ENCODE measurements around the gene ACIN1.
A peak's percentile ranks its signal among the peaks of the same experiment; 100 is the strongest.

The ACIN1 gene

GRCh38 chr14:23056956-23057756, 37.8 kb downstream of the ACIN1 start, which contains the start of gene CDH24:
CDH24 (minus strand) TSS chr14:23057520; CDS start chr14:23055733, 1,787 bp downstream.
- peak; percentile 91 for DNase-seq (ENCODE audit: low spot score)

DNA sequence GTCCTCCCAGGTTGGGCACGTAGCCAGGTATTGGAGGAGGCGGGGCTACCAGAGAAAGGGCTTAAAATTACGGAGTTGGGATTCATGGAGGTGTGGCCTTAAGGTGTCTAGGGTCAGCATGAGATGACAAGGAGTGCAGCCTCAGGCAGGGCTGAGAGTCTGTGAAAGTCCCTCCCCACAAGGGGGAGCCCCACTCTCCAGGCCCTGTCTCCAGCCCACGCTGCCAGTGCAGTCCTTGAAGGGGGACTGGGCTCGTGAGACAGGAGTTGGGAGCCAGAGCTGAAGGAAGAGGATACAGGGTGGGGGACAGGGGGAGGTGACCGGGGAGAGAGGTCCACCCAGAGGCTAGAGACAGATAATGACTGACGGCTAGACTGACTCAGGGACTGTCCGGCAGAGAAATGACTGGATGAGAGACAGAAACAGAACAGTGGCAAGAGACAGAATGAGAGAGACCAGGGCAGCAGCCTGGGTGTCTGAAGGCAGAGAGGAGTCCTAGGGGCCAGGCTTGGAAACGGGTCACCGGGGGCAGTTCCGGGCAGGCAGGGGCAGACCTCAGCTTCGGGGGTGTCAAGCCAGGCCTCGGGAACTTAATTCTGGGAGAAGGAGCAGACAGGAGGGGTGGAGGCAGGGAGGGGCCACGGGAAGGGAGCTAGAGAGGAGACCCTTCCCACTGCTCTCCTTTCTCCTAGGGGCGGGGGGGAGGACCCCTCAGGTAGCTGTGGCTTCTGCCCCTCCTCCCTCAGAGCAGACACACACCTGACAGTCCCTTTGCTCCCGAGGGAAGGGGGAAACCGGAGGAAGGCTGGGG, 38.6 kb downstream of the ACIN1 start:
- DNase-seq (ENCODE audit: low spot score), result peak; percentile 90

DNA sequence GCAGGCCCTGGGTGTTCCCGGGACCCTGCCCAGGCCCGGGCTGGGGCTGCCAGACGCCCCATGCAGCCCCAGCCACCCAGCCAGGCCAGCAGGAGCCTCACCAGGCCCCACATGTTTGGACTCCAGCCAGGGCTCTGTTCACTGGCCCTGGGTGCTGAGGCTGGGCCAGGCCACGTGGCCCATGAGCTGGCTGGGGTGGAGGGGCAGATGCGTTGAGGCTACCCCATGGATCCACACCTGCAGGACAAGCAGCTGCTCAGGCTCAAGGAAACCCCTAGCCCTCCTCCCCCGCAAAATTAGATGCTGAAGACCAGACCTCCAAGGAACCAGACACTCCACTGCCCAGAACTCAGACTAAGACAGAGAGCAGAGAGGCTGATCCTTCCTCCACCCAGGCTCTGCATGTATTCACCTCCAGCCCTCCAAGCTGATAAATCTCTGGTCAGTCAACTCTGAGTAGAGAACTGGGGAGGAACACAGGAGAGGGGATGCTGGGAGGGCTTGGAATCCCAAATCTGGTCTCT, 39.3 kb downstream of the ACIN1 start:
- DNase-seq (ENCODE audit: low spot score), result peak; percentile 47

GRCh38 chr14:23055147-23055550, 39.8 kb downstream of the ACIN1 start:
- DNase-seq (ENCODE audit: low spot score), result no peak

GRCh38 chr14:23054000-23054811, 40.7 kb downstream of the ACIN1 start:
- DNase-seq (ENCODE audit: low spot score), result peak; percentile 32

DNA sequence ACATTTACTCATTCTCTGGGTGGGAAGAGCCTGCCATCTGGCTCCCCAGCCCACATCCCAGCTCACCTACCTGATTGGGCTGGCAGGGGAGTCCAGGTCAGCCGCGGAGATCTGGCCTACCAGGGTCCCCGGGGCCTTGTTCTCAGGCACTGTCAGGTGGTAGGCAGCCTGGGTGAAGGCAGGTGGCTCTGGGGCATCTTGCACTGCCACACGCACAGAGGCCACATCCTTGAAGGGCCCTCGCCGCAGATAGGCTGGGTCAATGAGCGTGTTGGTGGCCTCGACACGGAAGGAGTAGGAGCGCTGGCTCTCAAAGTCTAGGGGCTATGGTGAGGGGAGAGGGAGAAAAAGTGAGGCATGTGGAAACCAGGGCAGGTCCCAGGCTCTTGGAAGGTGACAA, 41.5 kb downstream of the ACIN1 start:
- no peak for DNase-seq (ENCODE audit: low spot score)

- DNase-seq (ENCODE audit: low spot score), result no peak
Measured at GRCh38 chr14:23052671-23053070, 42.3 kb downstream of the ACIN1 start.

- DNase-seq (ENCODE audit: low spot score), result no peak
Measured at GRCh38 chr14:23052182-23052623, 42.7 kb downstream of the ACIN1 start.

DNA sequence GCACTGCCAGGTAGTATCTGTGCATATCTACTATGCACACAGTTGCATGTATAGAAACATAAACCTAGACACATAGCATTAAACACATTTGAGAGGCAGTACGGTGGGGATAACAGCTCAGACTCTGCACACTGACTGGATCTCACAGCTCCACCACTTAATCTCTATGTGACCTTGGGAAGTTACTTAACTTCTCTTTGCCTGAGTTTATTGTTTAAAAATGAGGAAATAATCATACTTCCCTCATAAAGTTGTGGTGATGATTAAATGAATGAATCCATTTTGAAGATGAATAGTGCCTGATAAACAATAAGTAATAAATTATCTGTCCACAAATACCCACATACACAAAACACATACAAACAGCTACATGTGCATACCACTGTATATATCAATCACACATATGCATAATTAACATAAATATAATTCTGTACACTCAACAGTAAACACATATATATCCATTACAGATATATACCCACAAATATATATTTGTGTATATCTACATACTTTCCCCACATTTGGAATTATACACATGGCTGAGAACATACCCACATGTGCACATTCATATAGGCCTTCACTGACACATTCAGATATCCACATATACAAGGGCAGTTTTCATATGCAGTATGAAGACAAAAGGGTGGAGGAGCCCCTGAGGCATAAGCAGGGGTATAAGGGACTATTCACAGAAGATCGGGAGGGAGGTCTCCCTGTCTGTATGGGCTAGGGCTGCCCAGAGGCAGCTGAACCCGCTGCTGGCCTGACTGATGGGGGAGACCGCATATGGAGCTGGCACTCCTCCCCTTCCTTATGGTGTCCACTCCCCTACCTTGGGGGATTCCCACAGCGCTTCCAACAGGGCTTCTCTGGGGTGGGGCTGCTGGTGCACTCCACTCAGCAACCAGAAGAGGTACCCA, 43.5 kb downstream of the ACIN1 start:
- no peak for DNase-seq (ENCODE audit: low spot score)

GRCh38 chr14:23049011-23049410, 45.9 kb downstream of the ACIN1 start:
- DNase-seq (ENCODE audit: low spot score), result no peak

- no peak for DNase-seq (ENCODE audit: low spot score)
Measured at GRCh38 chr14:23047751-23048693, 46.9 kb downstream of the ACIN1 start.

- no peak for DNase-seq (ENCODE audit: low spot score)
Measured at GRCh38 chr14:23047034-23047634, 47.8 kb downstream of the ACIN1 start.

- no peak for DNase-seq (ENCODE audit: low spot score)
Measured at GRCh38 chr14:23045419-23046357, 49.2 kb downstream of the ACIN1 start.

- DNase-seq (ENCODE audit: low spot score), result no peak
Measured at GRCh38 chr14:23044840-23045239, 50.1 kb downstream of the ACIN1 start.

- no peak for DNase-seq (ENCODE audit: low spot score)
Measured at GRCh38 chr14:23043754-23044153, 51.2 kb downstream of the ACIN1 start.

GRCh38 chr14:23043145-23043544, 51.8 kb downstream of the ACIN1 start:
- no peak for DNase-seq (ENCODE audit: low spot score)

GRCh38 chr14:23042162-23042965, 52.6 kb downstream of the ACIN1 start, which contains the start of gene PSMB11:
PSMB11 (plus strand) TSS chr14:23042212; CDS start chr14:23042226, 14 bp downstream.
- DNase-seq (ENCODE audit: low spot score), result no peak

Measured in GM03348 (cell line).